Neural cell (in vitro differentiated cells): ENCODE results near the gene DLEU7. TPM values are rescaled to one million over a fixed set of nuclear protein-coding genes. Genes with fewer than 3 reads are reported as not detected.

Experiments used
- H2AFZ ChIP-seq: fragments of 200-600, 300-800 bp; sonication (generic), shearing (Covaris generic); 2 replicates; pipeline ENCODE4 v1.6.0; 2014; ENCODE audit warnings: low read depth, mild to moderate bottlenecking, antibody characterized with exemption, low read length, moderate library complexity
- H3F3A ChIP-seq: fragments of 200-600 bp; shearing (Covaris generic); 2 replicates; pipeline ENCODE4 v1.6.1; 2016; ENCODE audit warnings: mild to moderate bottlenecking, moderate library complexity, mixed read lengths, antibody characterized with exemption, low read length; ENCODE audit not compliant: insufficient read depth, poor library complexity, severe bottlenecking
- H3K27ac ChIP-seq: fragments of 200-600, 300-800 bp; sonication (generic), shearing (Covaris generic); 2 replicates; pipeline ENCODE4 v1.5.1; 2014; ENCODE audit warnings: mild to moderate bottlenecking, low read length, moderate library complexity
- H3K27me3 ChIP-seq: fragments of 300-800, 200-600 bp; sonication (generic), shearing (Covaris generic); 2 replicates; pipeline ENCODE4 v1.6.0; 2014; ENCODE audit warnings: mild to moderate bottlenecking, low read depth, low read length, moderate library complexity; ENCODE audit not compliant: insufficient read depth
- H3K36me3 ChIP-seq: fragments of 300-800, 200-600 bp; sonication (generic), shearing (Covaris generic); 2 replicates; pipeline ENCODE4 v1.5.1; 2014; ENCODE audit warnings: mild to moderate bottlenecking, antibody characterized with exemption, low read length, moderate library complexity; ENCODE audit not compliant: insufficient read depth
- H3K4me2 ChIP-seq: fragments of 300-800, 200-600 bp; sonication (generic), shearing (Covaris generic); 2 replicates; pipeline ENCODE4 v1.6.0; 2014; ENCODE audit warnings: mild to moderate bottlenecking, low read length
- H3K4me3 ChIP-seq: fragments of 300-800, 200-600 bp; sonication (generic), shearing (Covaris generic); 2 replicates; pipeline ENCODE4 v1.5.1; 2014; ENCODE audit warnings: mild to moderate bottlenecking, low read length, moderate library complexity
- H3K79me2 ChIP-seq: fragments of 200-600 bp; shearing (Covaris generic); replicated peaks from 2 replicates; pipeline ENCODE4 v1.6.0; 2014; ENCODE audit warnings: mild to moderate bottlenecking, low read length, moderate library complexity; ENCODE audit not compliant: insufficient read depth
- H3K9ac ChIP-seq: fragments of 300-800, 200-600 bp; sonication (generic), shearing (Covaris generic); 2 replicates; pipeline ENCODE4 v1.6.1; 2016; ENCODE audit warnings: mild to moderate bottlenecking, low read length, mixed read lengths
- H3K9me2 ChIP-seq: fragments of 200-600 bp; shearing (Covaris generic); 2 replicates; pipeline ENCODE4 v1.6.1; 2016; ENCODE audit warnings: mild to moderate bottlenecking, low read length, mixed read lengths; ENCODE audit not compliant: insufficient read depth
- H3K9me3 ChIP-seq: fragments of 200-600, 300-800 bp; sonication (generic), shearing (Covaris generic); 2 replicates; pipeline ENCODE4 v1.6.1; 2016; ENCODE audit warnings: mild to moderate bottlenecking, mixed run types, low read length, moderate library complexity, mixed read lengths
- H4K20me1 ChIP-seq: fragments of 200-600 bp; shearing (Covaris generic); 2 replicates; pipeline ENCODE4 v1.6.1; 2016; ENCODE audit warnings: mild to moderate bottlenecking, mixed run types; ENCODE audit not compliant: insufficient read depth
- CTCF ChIP-seq: fragments of 450-650 bp; IDR thresholded peaks from 2 replicates; pipeline ENCODE4 v1.5.1; 2014; ENCODE audit warnings: antibody characterized with exemption, mild to moderate bottlenecking, moderate library complexity; ENCODE audit not compliant: poor library complexity, severe bottlenecking
- EP300 ChIP-seq: fragments of 450-650 bp; conservative IDR thresholded peaks from 2 replicates; pipeline ENCODE4 v1.6.1; 2014; ENCODE audit warnings: antibody characterized with exemption, mild to moderate bottlenecking, moderate library complexity; ENCODE audit not compliant: poor library complexity, severe bottlenecking
- EZH2 ChIP-seq: fragments of 200-600, 300-800 bp; shearing (Covaris generic), sonication (generic); IDR thresholded peaks from 2 replicates; pipeline ENCODE4 v1.6.1; 2014; ENCODE audit warnings: antibody characterized with exemption, low read length, borderline replicate concordance, mild to moderate bottlenecking; ENCODE audit not compliant: insufficient read depth, poor library complexity, severe bottlenecking
- MXI1 ChIP-seq: fragments of 450-650 bp; conservative IDR thresholded peaks from 2 replicates; pipeline ENCODE4 v1.6.1; 2014; ENCODE audit warnings: antibody characterized with exemption, mild to moderate bottlenecking; ENCODE audit not compliant: poor library complexity, severe bottlenecking
- POLR2AphosphoS5 ChIP-seq: IDR thresholded peaks from 2 replicates; pipeline ENCODE4 v1.6.1; 2012
- RAD21 ChIP-seq: fragments of 450-650 bp; conservative IDR thresholded peaks from 2 replicates; pipeline ENCODE4 v1.6.1; 2014; ENCODE audit warnings: antibody characterized with exemption, mild to moderate bottlenecking, moderate library complexity
- REST ChIP-seq: IDR thresholded peaks from 2 replicates; pipeline ENCODE4 v1.6.1; 2012; ENCODE audit warnings: borderline replicate concordance
- SMC3 ChIP-seq: fragments of 450-650 bp; conservative IDR thresholded peaks from 2 replicates; pipeline ENCODE4 v1.6.1; 2014; ENCODE audit warnings: antibody characterized with exemption, mild to moderate bottlenecking, moderate library complexity; ENCODE audit not compliant: poor library complexity
- TAF1 ChIP-seq: IDR thresholded peaks from 2 replicates; pipeline ENCODE4 v1.6.1; 2012; ENCODE audit warnings: low read depth
- polyA plus RNA-seq: library from polyadenylated mRNA; depleted of rRNA; stranded (reverse); fragments of >200 nt; gene quantifications from 2 replicates; pipeline ENCODE4 v1.2.3, GENCODE V29; 2014

Gene DLEU7
- polyA plus RNA-seq, 1 donor from 2014 or later: 0.26 TPM

GRCh38 chr13:50793026-50793425 is 50.5 kb downstream of the DLEU7 start:
- Histone ChIP-seq H4K20me1 (no peaks in the 10 kb centered on the region), H3K27me3 (no peaks in the 10 kb centered on the region), H3K4me3 (no peak overlapping the region), H2AFZ (no peak overlapping the region), H3K27ac (no peak overlapping the region), H3K36me3 (no peaks in the 10 kb centered on the region), H3F3A (no peaks in the 10 kb centered on the region), H3K9me2 (no peaks in the 10 kb centered on the region), H3K9ac (no peak overlapping the region), H3K79me2 (no peaks in the 10 kb centered on the region), H3K4me2 (no peak overlapping the region), H3K9me3 (no peaks in the 10 kb centered on the region)
- TF ChIP-seq REST (no peak), RAD21 (no peak), TAF1 (no peak), EP300 (no peak), POLR2AphosphoS5 (no peak)

GRCh38 chr13:50788551-50789210 is 54.8 kb downstream of the DLEU7 start:
- Histone ChIP-seq H3K27me3 (no peaks in the 10 kb centered on the region), H3K4me2 (no peak overlapping the region), H4K20me1 (no peaks in the 10 kb centered on the region), H3K79me2 (no peaks in the 10 kb centered on the region), H3K36me3 (no peaks in the 10 kb centered on the region), H3K9ac (no peak overlapping the region), H3K4me3 (no peak overlapping the region), H3K27ac (no peak overlapping the region), H3K9me2 (no peaks in the 10 kb centered on the region), H3K9me3 (no peaks in the 10 kb centered on the region), H3F3A (no peaks in the 10 kb centered on the region), H2AFZ (no peak overlapping the region)
- no peak for TF ChIP-seq RAD21

- H3K9me3 ChIP-seq: no peaks in the 10 kb centered on the region
- TF ChIP-seq CTCF (no peak), MXI1 (no peak), EZH2 (no peak), RAD21 (no peak), POLR2AphosphoS5 (no peak), EP300 (no peak), REST (no peak), SMC3 (no peak), TAF1 (no peak)
Measured at GRCh38 chr13:50787316-50788195, 55.9 kb downstream of the DLEU7 start.

More at GRCh38 chr13:50787316-50788195, 55.9 kb downstream of the DLEU7 start:
- H3K4me2 ChIP-seq: no peak overlapping the region
- no peaks in the 10 kb centered on the region for H3K9me2 ChIP-seq
- no peaks in the 10 kb centered on the region for H3F3A ChIP-seq
- H2AFZ ChIP-seq: no peak overlapping the region
- no peaks in the 10 kb centered on the region for H3K27me3 ChIP-seq
- no peak overlapping the region for H3K4me3 ChIP-seq
- H4K20me1 ChIP-seq: no peaks in the 10 kb centered on the region
- no peaks in the 10 kb centered on the region for H3K36me3 ChIP-seq
- H3K27ac ChIP-seq: no peak overlapping the region
- no peaks in the 10 kb centered on the region for H3K79me2 ChIP-seq
- H3K9ac ChIP-seq: no peak overlapping the region
